Gastroesophageal sphincter (tissue), 3 donors: Measurements from ENCODE around the gene FBXO42.

Experiments
- EP300 ChIP-seq: sonication (generic); formaldehyde crosslinking; IDR thresholded peaks from one replicate; pipeline ENCODE4 v1.6.1; 2017; ENCODE audit warnings: antibody characterized with exemption, mild to moderate bottlenecking
- TF ChIP-seq, protein P1 (sequence below), 4 experiments: fragments of 200-600 bp in 2 of 4; fragments of 450-650 bp in 2 of 4; sonication (generic) in 1 of 4; IDR thresholded peaks; one replicate each; pipeline ENCODE4 v1.5.1; 2017 to 2019; ENCODE audit warnings: antibody characterized with exemption in 4 of 4, mild to moderate bottlenecking in 2 of 4, moderate library complexity in 2 of 4

- TF ChIP-seq EP300, result no peak
- TF ChIP-seq, protein P1, sequence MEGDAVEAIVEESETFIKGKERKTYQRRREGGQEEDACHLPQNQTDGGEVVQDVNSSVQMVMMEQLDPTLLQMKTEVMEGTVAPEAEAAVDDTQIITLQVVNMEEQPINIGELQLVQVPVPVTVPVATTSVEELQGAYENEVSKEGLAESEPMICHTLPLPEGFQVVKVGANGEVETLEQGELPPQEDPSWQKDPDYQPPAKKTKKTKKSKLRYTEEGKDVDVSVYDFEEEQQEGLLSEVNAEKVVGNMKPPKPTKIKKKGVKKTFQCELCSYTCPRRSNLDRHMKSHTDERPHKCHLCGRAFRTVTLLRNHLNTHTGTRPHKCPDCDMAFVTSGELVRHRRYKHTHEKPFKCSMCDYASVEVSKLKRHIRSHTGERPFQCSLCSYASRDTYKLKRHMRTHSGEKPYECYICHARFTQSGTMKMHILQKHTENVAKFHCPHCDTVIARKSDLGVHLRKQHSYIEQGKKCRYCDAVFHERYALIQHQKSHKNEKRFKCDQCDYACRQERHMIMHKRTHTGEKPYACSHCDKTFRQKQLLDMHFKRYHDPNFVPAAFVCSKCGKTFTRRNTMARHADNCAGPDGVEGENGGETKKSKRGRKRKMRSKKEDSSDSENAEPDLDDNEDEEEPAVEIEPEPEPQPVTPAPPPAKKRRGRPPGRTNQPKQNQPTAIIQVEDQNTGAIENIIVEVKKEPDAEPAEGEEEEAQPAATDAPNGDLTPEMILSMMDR (IDR thresholded peaks at IDR 0.05), result peak in 3 of 4 experiments; percentile 81 to 87 (median 82)
These were observed 108.2 kb downstream of the FBXO42 start for GRCh38 chr1:16243936-16244649.
